ENCODE measurements around the gene F8.

- TF ChIP-seq CTCF (IDR thresholded peaks at IDR 0.05; ENCODE audit: low read length) (no peak), EZH2 (IDR thresholded peaks at IDR 0.05; ENCODE audit: borderline replicate concordance, low read length) (no peak)
These were observed 33.9 kb upstream of the F8 start for GRCh38 chrX:155056471-155056870.
